Stimulated activated CD4-positive, alpha-beta T cell treated with anti-CD3 and anti-CD28 coated beads, Interleukin-1b, Interleukin-23, amount 100 ng/mL, for 4 hours (primary cell): ENCODE measurements around the gene PHKB.
"Not testable (repeated sequence)": the region's sequence is repeated elsewhere in the genome, so short reads cannot be mapped to it uniquely, and the experiment has no call there.

ENCODE experiments used
- DNase-seq, 2 donors: peaks; one replicate each; pipeline ENCODE4 v3.0.0-alpha.2; 2020; ENCODE audit warnings: low read depth in 2 of 2

PHKB gene

GRCh38 chr16:47506800-47507199, 45.7 kb downstream of the PHKB start:
- DNase-seq, result no peak

- no peak for DNase-seq
These were observed 46.6 kb downstream of the PHKB start for GRCh38 chr16:47507701-47508100.

GRCh38 chr16:47511882-47512281, 50.8 kb downstream of the PHKB start:
- DNase-seq, result no peak

GRCh38 chr16:47519037-47519436, 57.9 kb downstream of the PHKB start:
- DNase-seq, result no peak

GRCh38 chr16:47519546-47519945, 58.4 kb downstream of the PHKB start:
- no peak for DNase-seq

- DNase-seq, result no peak
These were observed 59.0 kb downstream of the PHKB start for GRCh38 chr16:47519996-47520679.

- DNase-seq, result no peak
These were observed 62.3 kb downstream of the PHKB start for GRCh38 chr16:47523342-47524006.

- DNase-seq, result no peak
These were observed 62.9 kb downstream of the PHKB start for GRCh38 chr16:47524007-47524405.

- no peak for DNase-seq
These were observed 67.3 kb downstream of the PHKB start for GRCh38 chr16:47528431-47528830.

GRCh38 chr16:47533744-47534292, 72.7 kb downstream of the PHKB start:
- DNase-seq, result no peak

GRCh38 chr16:47538472-47538871, 77.3 kb downstream of the PHKB start:
- no peak for DNase-seq

GRCh38 chr16:47539707-47540670, 78.9 kb downstream of the PHKB start:
- DNase-seq, result not testable (repeated sequence)

- DNase-seq, result not testable (repeated sequence)
These were observed 80.0 kb downstream of the PHKB start for GRCh38 chr16:47541135-47541534.

GRCh38 chr16:47544255-47544654, 83.1 kb downstream of the PHKB start:
- not testable (repeated sequence) for DNase-seq

GRCh38 chr16:47551185-47551584, 90.1 kb downstream of the PHKB start:
- DNase-seq, result not testable (repeated sequence)

- not testable (repeated sequence) for DNase-seq
These were observed 90.6 kb downstream of the PHKB start for GRCh38 chr16:47551767-47552166.

- DNase-seq, result no peak
These were observed 92.9 kb downstream of the PHKB start for GRCh38 chr16:47553853-47554564.

- DNase-seq, result not testable (repeated sequence)
These were observed 93.5 kb downstream of the PHKB start for GRCh38 chr16:47554587-47554986.

GRCh38 chr16:47561286-47561685, 100.2 kb downstream of the PHKB start:
- no peak for DNase-seq

GRCh38 chr16:47562366-47562765, 101.2 kb downstream of the PHKB start:
- DNase-seq, result no peak

GRCh38 chr16:47565454-47565853, 104.3 kb downstream of the PHKB start:
- no peak for DNase-seq
